Activated CD8-positive, alpha-beta memory T cell treated with anti-CD3 and anti-CD28 coated beads, Interleukin-2, amount 10 ng/mL, durations not matched to agents 7 days and 5 days (primary cell): ENCODE results near the gene CLK3. TPM values are rescaled to one million over a fixed set of nuclear protein-coding genes. Genes with fewer than 3 reads are reported as not detected.

Source experiments
- ATAC-seq: fragments of 150-1000 bp; cut with Tn5 transposase; one replicate; pipeline ENCODE4 v1.10.0; 2021; ENCODE audit warnings: moderate library complexity
- CTCF ChIA-PET: fragments of 350-600 bp; sonication (Branson Sonifier 250); formaldehyde crosslinking; loops from one replicate; lab custom pipeline; 2021; ENCODE audit warnings: antibody characterized with exemption; lab: Charles Lee
- DNase-seq: peaks from one replicate; pipeline ENCODE4 v3.0.0-alpha.2; 2020
- H3K27ac Mint-ChIP-seq: one replicate; pipeline ENCODE4 v1.8.0; 2021; ENCODE audit warnings: mild to moderate bottlenecking, mixed read lengths
- H3K27me3 Mint-ChIP-seq: one replicate; pipeline ENCODE4 v1.8.0; 2021; ENCODE audit warnings: mixed read lengths
- H3K36me3 Mint-ChIP-seq: one replicate; pipeline ENCODE4 v1.8.0; 2021; ENCODE audit warnings: mild to moderate bottlenecking, mixed read lengths
- H3K4me1 Mint-ChIP-seq: one replicate; pipeline ENCODE4 v1.8.0; 2021; ENCODE audit warnings: mixed read lengths
- H3K4me3 Mint-ChIP-seq: one replicate; pipeline ENCODE4 v1.8.0; 2021; ENCODE audit warnings: mild to moderate bottlenecking, moderate library complexity, mixed read lengths
- H3K9me3 Mint-ChIP-seq: one replicate; pipeline ENCODE4 v1.8.0; 2022; ENCODE audit warnings: low read depth, mixed read lengths
- total RNA-seq, 2 experiments: library from RNA; stranded (reverse); gene quantifications; one replicate each; pipeline ENCODE4 v1.2.3, GENCODE V29; 2021

Gene CLK3
- total RNA-seq, 2 experiments from 2014 or later: 120 to 140 TPM

DNA sequence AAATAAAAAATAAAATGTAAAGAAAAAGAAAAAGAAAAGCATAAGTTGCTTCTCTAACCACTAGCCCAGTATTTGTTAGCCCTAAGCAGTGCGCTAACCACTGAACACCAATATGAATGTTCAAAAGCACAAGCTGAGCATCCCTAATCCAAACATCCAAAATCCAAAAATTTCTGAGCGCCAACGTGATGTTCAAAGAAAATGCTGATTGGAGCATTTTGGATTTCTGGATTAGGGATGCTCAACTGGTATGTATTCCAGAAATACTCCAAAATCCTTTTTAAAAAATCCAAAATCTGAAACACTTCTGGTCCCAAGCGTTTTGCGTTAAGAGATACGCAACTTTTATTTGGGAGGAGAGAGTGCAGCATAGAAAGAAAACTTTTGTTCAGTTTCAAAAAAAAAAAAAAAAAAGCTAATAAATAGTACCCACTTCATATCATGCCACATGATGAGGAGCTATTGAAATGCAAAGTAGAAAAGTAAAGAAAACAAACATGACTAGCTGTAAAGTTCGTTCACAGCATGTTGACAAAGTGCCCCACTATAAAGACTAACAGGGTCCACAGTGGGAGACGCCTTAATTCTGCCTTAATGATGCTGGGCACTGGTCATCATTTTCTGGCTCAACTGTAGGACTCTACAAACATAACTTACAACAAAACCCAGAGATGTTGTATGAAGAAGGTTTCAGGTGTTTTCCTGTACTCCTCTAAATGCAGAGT lies 47.8 kb downstream of the CLK3 start:
- CTCF ChIA-PET: interaction anchor here (0.7 to 3.3 kb wide), 4 partner anchors 24 to 108 kb away, joined by 3 to 10 read pairs (median 4); no protein-coding TSS in a partner anchor
- H3K27ac Mint-ChIP-seq: no peak overlapping the region
- DNase-seq (no peak), ATAC-seq (no peak)
- peaks cover 4% of the 10 kb centered on the region for H3K4me1 Mint-ChIP-seq
- no peaks in the 10 kb centered on the region for H3K27me3 Mint-ChIP-seq
- H3K4me3 Mint-ChIP-seq: no peak overlapping the region
- peaks cover 6% of the 10 kb centered on the region for H3K36me3 Mint-ChIP-seq
- H3K9me3 Mint-ChIP-seq: no peaks in the 10 kb centered on the region

DNA sequence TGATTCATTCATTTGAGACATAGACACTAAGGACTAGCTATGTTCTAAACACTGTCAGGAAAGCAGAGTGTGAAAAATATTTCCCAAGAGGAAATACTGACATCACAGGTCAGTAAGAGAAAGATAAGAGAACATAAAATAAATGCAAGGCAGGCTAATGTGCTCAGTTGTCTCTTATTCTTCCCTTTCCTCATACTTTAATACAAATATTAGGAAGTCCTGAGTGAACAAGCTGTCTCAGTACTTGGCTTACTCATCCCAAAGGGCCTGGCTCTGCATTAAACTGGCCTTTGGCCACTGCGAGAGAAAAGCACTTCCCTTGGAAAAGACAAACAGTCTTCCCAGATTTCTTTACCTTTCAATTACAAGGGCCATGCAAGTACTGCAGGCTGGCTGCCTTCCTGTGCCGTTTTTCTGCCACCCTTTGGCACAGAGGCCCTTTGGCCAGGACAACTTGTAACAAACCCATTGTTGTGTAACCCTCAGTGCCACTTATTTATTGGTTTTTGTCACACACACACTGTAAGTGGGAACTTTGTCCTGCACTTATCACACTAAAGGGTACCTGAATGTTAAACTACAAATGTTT lies 48.5 kb downstream of the CLK3 start:
- ATAC-seq (no peak), DNase-seq (no peak)
- Mint-ChIP-seq H3K4me3 (no peak overlapping the region), H3K4me1 (no peaks in the 10 kb centered on the region), H3K9me3 (no peaks in the 10 kb centered on the region), H3K27ac (no peak overlapping the region), H3K36me3 (peaks cover 4% of the 10 kb centered on the region), H3K27me3 (no peaks in the 10 kb centered on the region)
- CTCF ChIA-PET: interaction anchor here (1.0 to 3.3 kb wide), 2 partner anchors 105 to 107 kb away, joined by 3 to 10 read pairs; no protein-coding TSS in a partner anchor

DNA sequence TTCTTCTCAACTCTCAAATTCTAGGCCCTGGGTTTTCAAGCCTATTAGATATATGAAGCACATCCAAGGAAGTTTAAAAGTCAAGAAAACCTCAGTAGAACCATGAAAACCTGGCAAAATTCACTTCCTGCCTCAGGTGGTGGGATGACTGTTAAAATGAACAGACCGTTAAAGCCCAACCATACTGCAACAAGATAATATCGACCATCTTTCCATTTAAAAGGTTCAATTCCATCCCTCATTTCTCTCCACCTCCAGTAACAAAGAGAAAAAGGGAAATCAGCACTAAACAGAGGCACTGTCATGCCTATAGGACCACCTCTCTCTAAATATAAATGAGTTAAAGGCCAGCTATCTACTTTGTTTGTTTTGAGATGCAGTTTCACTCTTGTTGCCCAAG lies 49.0 kb downstream of the CLK3 start:
- no peak overlapping the region for H3K27ac Mint-ChIP-seq

DNA sequence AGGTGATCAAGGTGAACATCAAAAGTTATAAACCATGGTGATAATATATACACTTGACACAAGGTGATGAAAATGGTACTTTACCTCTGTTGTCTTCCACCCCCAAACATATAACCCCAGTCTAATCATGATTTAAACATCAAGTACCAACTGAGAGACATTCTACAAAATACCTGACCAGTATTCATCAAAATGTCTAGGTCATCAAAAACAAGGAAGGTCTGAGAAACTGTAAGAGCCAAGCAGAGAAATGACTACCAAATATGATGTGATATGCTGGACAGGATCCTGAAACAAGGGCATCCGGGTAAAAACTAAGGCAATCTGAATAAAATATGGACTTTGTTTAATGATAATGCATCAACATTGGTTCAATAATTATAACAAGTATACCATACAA lies 52.3 kb downstream of the CLK3 start:
- no peak for DNase-seq
- H3K27me3 Mint-ChIP-seq: no peaks in the 10 kb centered on the region
- no peak for ATAC-seq
- no peak overlapping the region for H3K4me3 Mint-ChIP-seq
- no peaks in the 10 kb centered on the region for H3K4me1 Mint-ChIP-seq
- CTCF ChIA-PET: no interaction called here
- no peaks in the 10 kb centered on the region for H3K9me3 Mint-ChIP-seq
- no peak overlapping the region for H3K27ac Mint-ChIP-seq
- H3K36me3 Mint-ChIP-seq: peaks cover 12% of the 10 kb centered on the region

More for the DNA sequence above, 49.0 kb downstream of the CLK3 start:
- CTCF ChIA-PET: interaction anchor here (0.8 to 3.3 kb wide), 3 partner anchors 24 to 104 kb away, joined by 3 to 10 read pairs (median 3); partner anchors contain the start of gene CYP1A1
- DNase-seq: no peak
- H3K36me3 Mint-ChIP-seq: peaks cover 4% of the 10 kb centered on the region
- H3K9me3 Mint-ChIP-seq: no peaks in the 10 kb centered on the region
- H3K4me1 Mint-ChIP-seq: no peaks in the 10 kb centered on the region
- H3K4me3 Mint-ChIP-seq: no peak overlapping the region
- no peak for ATAC-seq
- H3K27me3 Mint-ChIP-seq: no peaks in the 10 kb centered on the region

DNA sequence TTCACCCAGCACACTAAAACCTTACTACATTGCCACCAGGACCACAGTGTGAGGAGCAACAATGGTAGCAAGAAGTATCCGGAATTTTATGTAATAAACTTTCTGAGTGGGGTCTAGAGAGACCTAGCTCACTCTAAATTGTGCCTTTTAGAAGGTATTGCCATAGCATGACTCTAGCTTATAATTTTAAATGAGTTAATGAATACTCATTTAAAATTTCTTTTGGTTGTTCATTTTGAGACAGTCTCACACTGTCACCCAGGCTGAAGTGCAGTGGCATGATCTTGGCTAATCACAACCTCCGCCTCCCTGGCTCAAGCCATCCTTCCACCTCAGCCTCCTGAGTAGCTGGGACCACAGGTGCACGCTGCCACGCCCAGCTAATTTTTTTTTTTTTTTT lies 54.0 kb downstream of the CLK3 start:
- CTCF ChIA-PET: interaction anchor here (1.0 kb wide), 1 partner anchor 102 kb away, joined by 3 read pairs; no protein-coding TSS in a partner anchor
- no peaks in the 10 kb centered on the region for H3K9me3 Mint-ChIP-seq
- H3K27ac Mint-ChIP-seq: no peak overlapping the region
- H3K36me3 Mint-ChIP-seq: peaks cover 14% of the 10 kb centered on the region
- DNase-seq: no peak
- no peaks in the 10 kb centered on the region for H3K4me1 Mint-ChIP-seq
- no peak for ATAC-seq
- H3K4me3 Mint-ChIP-seq: no peak overlapping the region
- no peaks in the 10 kb centered on the region for H3K27me3 Mint-ChIP-seq

DNA sequence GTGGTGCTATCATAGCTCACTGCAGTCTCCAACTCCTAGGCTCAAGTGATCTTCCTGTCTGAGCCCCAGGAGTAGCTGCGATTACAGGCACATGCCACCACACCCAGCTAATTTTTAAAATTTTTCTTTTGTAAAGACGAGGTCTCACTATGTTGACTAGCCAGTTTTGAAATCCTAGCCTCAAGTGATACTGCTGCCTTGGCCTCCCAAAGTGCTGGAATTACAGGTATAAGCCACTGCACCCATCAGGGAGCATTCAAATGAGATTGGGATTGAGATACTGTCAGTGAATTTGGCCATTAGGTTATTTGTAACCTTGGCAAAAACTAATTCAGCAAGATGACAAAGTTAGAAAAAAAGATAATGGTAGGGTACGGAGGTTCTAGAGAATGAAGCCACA lies 58.5 kb downstream of the CLK3 start:
- ATAC-seq: no peak
- Mint-ChIP-seq H3K4me1 (no peaks in the 10 kb centered on the region), H3K4me3 (no peak overlapping the region), H3K27ac (no peak overlapping the region), H3K36me3 (peaks cover 12% of the 10 kb centered on the region), H3K27me3 (no peaks in the 10 kb centered on the region), H3K9me3 (no peaks in the 10 kb centered on the region)
- no peak for DNase-seq
- CTCF ChIA-PET: no interaction called here

DNA sequence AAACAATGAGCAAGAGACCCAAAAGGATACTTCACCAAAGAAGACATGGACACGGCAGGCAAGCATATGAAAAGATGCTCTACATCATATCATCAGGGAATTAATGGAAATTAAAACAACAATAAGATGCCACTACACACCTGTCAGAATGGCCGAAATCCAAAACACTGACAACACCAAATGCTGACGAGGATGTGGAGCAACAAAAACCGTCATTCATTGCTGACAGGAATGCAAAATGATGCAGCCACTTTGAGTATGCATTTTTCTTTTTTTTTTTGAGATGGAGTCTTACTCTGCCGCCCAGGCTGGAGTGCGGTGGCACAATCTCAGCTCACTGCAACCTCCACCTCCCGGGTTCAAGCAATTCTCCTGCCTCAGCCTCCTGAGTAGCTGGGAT lies 61.2 kb downstream of the CLK3 start:
- ATAC-seq (no peak), DNase-seq (no peak)
- Mint-ChIP-seq H3K9me3 (no peaks in the 10 kb centered on the region), H3K27me3 (no peaks in the 10 kb centered on the region), H3K4me3 (no peak overlapping the region), H3K36me3 (peaks cover 8% of the 10 kb centered on the region), H3K4me1 (peaks cover 2% of the 10 kb centered on the region), H3K27ac (no peak overlapping the region)
- CTCF ChIA-PET: interaction anchor here (1.3 kb wide), 1 partner anchor 95 kb away, joined by 3 read pairs; no protein-coding TSS in a partner anchor

Other genes starting within 250 kb of the CLK3 start
- gene CYP11A1, start 248.2 kb upstream of the CLK3 start, total RNA-seq: under 1 TPM in 1 of 2 experiments, not detected in 1; 0.55 TPM
- 10 to 100 TPM; 26.4 to 32.9 TPM for gene SEMA7A, start 181.9 kb upstream of the CLK3 start, total RNA-seq
- 10 to 100 TPM; 55.9 to 60.9 TPM for gene UBL7, start 154.7 kb upstream of the CLK3 start, total RNA-seq
- 10 to 100 TPM; 56.0 to 63.6 TPM for gene ARID3B, start 74.6 kb upstream of the CLK3 start, total RNA-seq
- gene EDC3, start 80.2 kb downstream of the CLK3 start, total RNA-seq: 10 to 100 TPM; 41.8 to 47.7 TPM
- 1 to 10 TPM; 1.2 to 2.8 TPM for gene CYP1A1, start 109.7 kb downstream of the CLK3 start, total RNA-seq
- not detected for gene CYP1A2, start 133.0 kb downstream of the CLK3 start, total RNA-seq
- 100 to 1,000 TPM; 349 to 369 TPM for gene CSK, start 166.2 kb downstream of the CLK3 start, total RNA-seq
- gene LMAN1L, start 197.0 kb downstream of the CLK3 start, total RNA-seq: not detected
- gene CPLX3, start 210.8 kb downstream of the CLK3 start, total RNA-seq: under 1 TPM in 1 of 2 experiments, not detected in 1; 0.35 TPM
- 10 to 100 TPM; 48.5 to 58.6 TPM for gene ULK3, start 227.3 kb downstream of the CLK3 start, total RNA-seq